ENCODE results near the gene SPAG16.

SPAG16 gene

DNA sequence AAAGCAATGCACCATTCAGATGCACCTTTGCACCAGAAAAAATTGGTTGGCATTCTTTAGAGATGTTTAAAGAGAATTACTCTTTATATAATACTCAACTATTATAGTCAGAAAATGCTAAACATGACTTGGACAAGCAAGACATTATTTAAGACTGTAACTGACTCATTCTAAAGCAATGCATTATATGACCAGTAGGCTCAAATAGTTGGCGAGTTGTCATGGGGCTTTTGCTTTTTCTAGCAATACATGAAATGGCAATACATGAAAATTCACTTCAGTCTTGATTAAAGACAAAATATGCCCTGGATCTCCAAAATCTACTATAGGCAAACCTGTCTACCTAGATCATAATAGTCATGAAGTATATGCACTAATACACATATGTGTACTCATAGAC is 909.7 kb downstream of the SPAG16 start:
- H3K9ac ChIP-seq (ENCODE audit: low read depth, low read length, poor library complexity, severe bottlenecking): no peak overlapping the region
- no peaks in the 10 kb centered on the region for H3F3A ChIP-seq (ENCODE audit: low read depth)
- H3K4me2 ChIP-seq (ENCODE audit: low read depth, low read length, poor library complexity, severe bottlenecking): no peak overlapping the region
- H3K9me3 ChIP-seq (ENCODE audit: insufficient read depth, low read depth, low read length): no peaks in the 10 kb centered on the region
- no peak overlapping the region for H3K4me3 ChIP-seq (ENCODE audit: low read length, poor library complexity, severe bottlenecking)
- no peaks in the 10 kb centered on the region for H3K9me2 ChIP-seq (replicated peaks; ENCODE audit: low read depth, low read length)
- H3K36me3 ChIP-seq (ENCODE audit: insufficient read depth, low read length): no peaks in the 10 kb centered on the region
- no peak for TF ChIP-seq EZH2phosphoT487 (IDR thresholded peaks at IDR 0.05; ENCODE audit: borderline replicate concordance)
- TF ChIP-seq, protein P1, sequence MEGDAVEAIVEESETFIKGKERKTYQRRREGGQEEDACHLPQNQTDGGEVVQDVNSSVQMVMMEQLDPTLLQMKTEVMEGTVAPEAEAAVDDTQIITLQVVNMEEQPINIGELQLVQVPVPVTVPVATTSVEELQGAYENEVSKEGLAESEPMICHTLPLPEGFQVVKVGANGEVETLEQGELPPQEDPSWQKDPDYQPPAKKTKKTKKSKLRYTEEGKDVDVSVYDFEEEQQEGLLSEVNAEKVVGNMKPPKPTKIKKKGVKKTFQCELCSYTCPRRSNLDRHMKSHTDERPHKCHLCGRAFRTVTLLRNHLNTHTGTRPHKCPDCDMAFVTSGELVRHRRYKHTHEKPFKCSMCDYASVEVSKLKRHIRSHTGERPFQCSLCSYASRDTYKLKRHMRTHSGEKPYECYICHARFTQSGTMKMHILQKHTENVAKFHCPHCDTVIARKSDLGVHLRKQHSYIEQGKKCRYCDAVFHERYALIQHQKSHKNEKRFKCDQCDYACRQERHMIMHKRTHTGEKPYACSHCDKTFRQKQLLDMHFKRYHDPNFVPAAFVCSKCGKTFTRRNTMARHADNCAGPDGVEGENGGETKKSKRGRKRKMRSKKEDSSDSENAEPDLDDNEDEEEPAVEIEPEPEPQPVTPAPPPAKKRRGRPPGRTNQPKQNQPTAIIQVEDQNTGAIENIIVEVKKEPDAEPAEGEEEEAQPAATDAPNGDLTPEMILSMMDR (conservative IDR thresholded peaks at IDR 0.05; ENCODE audit: low read length): no peak
- H2AFZ ChIP-seq (ENCODE audit: low read length): no peak overlapping the region
- no peaks in the 10 kb centered on the region for H3K27me3 ChIP-seq (ENCODE audit: insufficient read depth, low read length, poor library complexity, severe bottlenecking)
- no peaks in the 10 kb centered on the region for H4K20me1 ChIP-seq (ENCODE audit: insufficient read depth, low read length, poor library complexity, severe bottlenecking)
- H3K4me1 ChIP-seq (ENCODE audit: insufficient read depth, low read length, poor library complexity, severe bottlenecking): no peaks in the 10 kb centered on the region
- no peaks in the 10 kb centered on the region for H3K79me2 ChIP-seq (ENCODE audit: insufficient read depth, low read length)

DNA sequence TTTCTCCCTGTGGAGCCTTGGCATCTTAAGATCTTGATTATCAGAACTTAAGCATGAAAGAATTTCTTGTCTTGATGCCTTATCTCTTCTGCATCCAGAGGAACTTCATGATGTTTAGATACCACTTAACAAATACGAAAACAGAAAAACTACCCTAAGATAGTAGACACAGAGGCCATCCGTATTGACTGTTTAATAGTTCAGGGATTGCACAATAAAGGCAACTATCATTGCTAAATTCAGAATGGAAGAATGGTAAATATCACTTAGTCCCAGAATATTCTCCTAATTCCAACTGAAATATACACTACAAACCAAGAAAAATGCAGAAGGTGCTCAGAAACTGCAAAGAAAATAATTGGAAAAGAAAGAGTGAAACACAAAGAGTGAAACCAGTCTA is 912.0 kb downstream of the SPAG16 start:
- Histone ChIP-seq H3K27me3 (ENCODE audit: insufficient read depth, low read length, poor library complexity, severe bottlenecking) (no peaks in the 10 kb centered on the region), H3K9me2 (replicated peaks; ENCODE audit: low read depth, low read length) (no peaks in the 10 kb centered on the region), H3K36me3 (ENCODE audit: insufficient read depth, low read length) (no peaks in the 10 kb centered on the region), H3K9me3 (ENCODE audit: insufficient read depth, low read depth, low read length) (no peaks in the 10 kb centered on the region), H3K4me3 (ENCODE audit: low read length, poor library complexity, severe bottlenecking) (no peak overlapping the region), H3K4me1 (ENCODE audit: insufficient read depth, low read length, poor library complexity, severe bottlenecking) (no peaks in the 10 kb centered on the region), H2AFZ (ENCODE audit: low read length) (no peak overlapping the region), H3K9ac (ENCODE audit: low read depth, low read length, poor library complexity, severe bottlenecking) (no peak overlapping the region), H3F3A (ENCODE audit: low read depth) (no peaks in the 10 kb centered on the region), H3K4me2 (ENCODE audit: low read depth, low read length, poor library complexity, severe bottlenecking) (no peak overlapping the region), H3K79me2 (ENCODE audit: insufficient read depth, low read length) (no peaks in the 10 kb centered on the region), H4K20me1 (ENCODE audit: insufficient read depth, low read length, poor library complexity, severe bottlenecking) (no peaks in the 10 kb centered on the region)
- no peak for TF ChIP-seq EZH2phosphoT487 (IDR thresholded peaks at IDR 0.05; ENCODE audit: borderline replicate concordance)
- TF ChIP-seq, protein P1 (conservative IDR thresholded peaks at IDR 0.05; ENCODE audit: low read length): no peak

DNA sequence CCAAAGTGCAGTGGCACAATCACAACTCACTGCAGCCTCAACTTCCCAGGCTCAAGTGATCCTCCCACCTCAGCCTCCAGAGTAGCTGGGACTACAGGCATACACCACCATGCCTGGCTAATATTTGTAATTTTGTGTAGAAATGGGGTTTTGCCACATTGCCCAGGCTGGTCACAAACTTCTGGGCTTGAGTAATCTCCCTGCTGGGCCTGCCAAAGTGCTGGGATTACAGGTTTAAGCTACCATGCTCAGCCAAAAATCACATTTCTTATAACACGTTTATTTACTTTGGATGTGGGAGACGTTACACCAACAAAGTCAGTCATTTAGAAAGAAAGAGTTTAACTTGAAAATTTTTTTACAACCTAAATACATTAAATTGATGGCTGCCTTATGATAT is 917.6 kb downstream of the SPAG16 start:
- Histone ChIP-seq H3K9ac (ENCODE audit: low read depth, low read length, poor library complexity, severe bottlenecking) (no peak overlapping the region), H4K20me1 (ENCODE audit: insufficient read depth, low read length, poor library complexity, severe bottlenecking) (no peaks in the 10 kb centered on the region), H3K36me3 (ENCODE audit: insufficient read depth, low read length) (no peaks in the 10 kb centered on the region), H3K79me2 (ENCODE audit: insufficient read depth, low read length) (no peaks in the 10 kb centered on the region), H3K9me2 (replicated peaks; ENCODE audit: low read depth, low read length) (no peaks in the 10 kb centered on the region), H3K4me2 (ENCODE audit: low read depth, low read length, poor library complexity, severe bottlenecking) (no peak overlapping the region), H2AFZ (ENCODE audit: low read length) (no peak overlapping the region), H3K9me3 (ENCODE audit: insufficient read depth, low read depth, low read length) (no peaks in the 10 kb centered on the region), H3K27me3 (ENCODE audit: insufficient read depth, low read length, poor library complexity, severe bottlenecking) (no peaks in the 10 kb centered on the region), H3F3A (ENCODE audit: low read depth) (no peaks in the 10 kb centered on the region), H3K4me1 (ENCODE audit: insufficient read depth, low read length, poor library complexity, severe bottlenecking) (no peaks in the 10 kb centered on the region), H3K4me3 (ENCODE audit: low read length, poor library complexity, severe bottlenecking) (no peak overlapping the region)
- no peak for TF ChIP-seq EZH2phosphoT487 (IDR thresholded peaks at IDR 0.05; ENCODE audit: borderline replicate concordance)
- TF ChIP-seq, protein P1 (conservative IDR thresholded peaks at IDR 0.05; ENCODE audit: low read length): no peak
